Brain microvascular endothelial cell (primary cell): Measurements from ENCODE around the gene OR4M2.
"Not testable (repeated sequence)": the region's sequence is repeated elsewhere in the genome, so short reads cannot be mapped to it uniquely, and the experiment has no call there.

ENCODE experiments used
- DNase-seq: peaks from one replicate; pipeline ENCODE4 v3.0.0-alpha.2; 2020
- H3K27ac ChIP-seq: fragments of 250-450 bp; sonication (Bioruptor Pico); 2 replicates; pipeline ENCODE4 v1.5.1; 2020; ENCODE audit warnings: mild to moderate bottlenecking, moderate library complexity
- H3K27me3 ChIP-seq: fragments of 250-450 bp; sonication (Bioruptor Pico); replicated peaks from 2 replicates; pipeline ENCODE4 v1.5.1; 2020; ENCODE audit warnings: mild to moderate bottlenecking
- H3K36me3 ChIP-seq: fragments of 250-450 bp; sonication (Bioruptor Pico); replicated peaks from 2 replicates; pipeline ENCODE4 v1.5.1; 2020; ENCODE audit warnings: mild to moderate bottlenecking
- H3K4me3 ChIP-seq: 2 replicates; pipeline ENCODE4 v1.5.1; 2011; ENCODE audit warnings: low read depth, mild to moderate bottlenecking, control low read depth, low read length, moderate library complexity
- in situ Hi-C: cut with HindIII; loops from 2 replicates; pipeline ENCODE4 v1.10.0; 2017; ENCODE audit warnings: low sequenced_read_pairs, low pct_ligation_motif_present

The OR4M2 gene, protein sequence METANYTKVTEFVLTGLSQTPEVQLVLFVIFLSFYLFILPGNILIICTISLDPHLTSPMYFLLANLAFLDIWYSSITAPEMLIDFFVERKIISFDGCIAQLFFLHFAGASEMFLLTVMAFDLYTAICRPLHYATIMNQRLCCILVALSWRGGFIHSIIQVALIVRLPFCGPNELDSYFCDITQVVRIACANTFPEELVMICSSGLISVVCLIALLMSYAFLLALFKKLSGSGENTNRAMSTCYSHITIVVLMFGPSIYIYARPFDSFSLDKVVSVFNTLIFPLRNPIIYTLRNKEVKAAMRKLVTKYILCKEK

DNA sequence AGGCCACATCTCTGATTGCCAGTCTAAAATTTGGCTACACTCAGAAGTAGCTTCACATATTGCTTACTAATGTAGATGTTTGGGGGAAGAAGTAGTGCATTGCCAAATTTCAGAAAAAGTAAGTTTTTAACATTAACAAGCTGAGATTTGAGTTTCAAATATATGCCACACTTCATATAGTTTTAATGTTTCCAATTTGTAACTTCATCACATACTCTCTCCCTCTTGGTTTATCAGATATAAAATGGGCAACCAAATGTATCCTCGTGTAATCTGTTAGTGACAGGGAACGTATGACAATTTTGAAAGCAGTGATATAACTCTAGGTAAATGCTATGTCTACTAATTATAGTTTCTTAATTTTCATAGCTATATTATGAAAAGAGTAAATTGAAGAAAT is at the start of gene OR4M2:
Gene OR4M2, plus strand, starts transcription at position 301 of the 400 bp plus-strand sequence. Its CDS starts 98 bp downstream, at position 399.
- H3K4me3 ChIP-seq, H3K27ac ChIP-seq, DNase-seq, in situ Hi-C loops, H3K27me3 ChIP-seq, H3K36me3 ChIP-seq: not testable (repeated sequence)

DNA sequence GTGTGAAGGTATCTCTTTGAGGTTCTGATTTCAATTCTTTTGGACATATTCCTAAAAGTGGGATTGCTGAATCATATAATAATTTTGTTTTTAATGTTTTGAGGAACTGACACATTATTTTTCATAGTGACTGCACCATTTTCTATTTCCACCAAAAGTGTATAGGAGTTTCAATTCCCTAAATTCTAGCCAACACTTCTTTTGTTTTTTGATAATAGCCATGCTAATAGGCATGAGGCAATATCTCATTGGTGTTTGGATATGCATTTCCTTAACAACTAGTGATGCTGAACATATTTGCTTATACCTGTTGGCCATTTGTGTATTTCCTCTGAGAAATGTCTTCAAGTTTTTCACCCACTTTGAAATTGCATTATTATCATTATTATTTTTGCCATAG is 11.1 kb upstream of the OR4M2 start:
- DNase-seq, H3K27ac ChIP-seq, H3K4me3 ChIP-seq, in situ Hi-C loops, H3K27me3 ChIP-seq, H3K36me3 ChIP-seq: not testable (repeated sequence)

GRCh38 chr15:22081386-22081785 is 1.1 kb downstream of the OR4M2 start:
- DNase-seq, in situ Hi-C loops: not testable (repeated sequence)

GRCh38 chr15:22098616-22099253 is 18.4 kb downstream of the OR4M2 start:
- H3K4me3 ChIP-seq, H3K27ac ChIP-seq, H3K27me3 ChIP-seq, DNase-seq, H3K36me3 ChIP-seq, in situ Hi-C loops: not testable (repeated sequence)

More at GRCh38 chr15:22081386-22081785, 1.1 kb downstream of the OR4M2 start:
- not testable (repeated sequence) for H3K4me3 ChIP-seq, H3K27me3 ChIP-seq, H3K36me3 ChIP-seq, H3K27ac ChIP-seq

GRCh38 chr15:22099289-22099891 is 19.1 kb downstream of the OR4M2 start:
- DNase-seq, result not testable (repeated sequence)

GRCh38 chr15:22122033-22122432 is 41.7 kb downstream of the OR4M2 start:
- H3K36me3 ChIP-seq, in situ Hi-C loops, H3K27me3 ChIP-seq, H3K4me3 ChIP-seq, DNase-seq, H3K27ac ChIP-seq: not testable (repeated sequence)

More at GRCh38 chr15:22099289-22099891, 19.1 kb downstream of the OR4M2 start:
- H3K36me3 ChIP-seq, in situ Hi-C loops, H3K4me3 ChIP-seq, H3K27me3 ChIP-seq, H3K27ac ChIP-seq: not testable (repeated sequence)
